ENCODE results near the gene SUMO2. TPM values are rescaled to one million over a fixed set of nuclear protein-coding genes. Genes with fewer than 3 reads are reported as not detected.

The SUMO2 gene
- total RNA-seq, 1 experiment from 2014 or later = 859 TPM

DNA sequence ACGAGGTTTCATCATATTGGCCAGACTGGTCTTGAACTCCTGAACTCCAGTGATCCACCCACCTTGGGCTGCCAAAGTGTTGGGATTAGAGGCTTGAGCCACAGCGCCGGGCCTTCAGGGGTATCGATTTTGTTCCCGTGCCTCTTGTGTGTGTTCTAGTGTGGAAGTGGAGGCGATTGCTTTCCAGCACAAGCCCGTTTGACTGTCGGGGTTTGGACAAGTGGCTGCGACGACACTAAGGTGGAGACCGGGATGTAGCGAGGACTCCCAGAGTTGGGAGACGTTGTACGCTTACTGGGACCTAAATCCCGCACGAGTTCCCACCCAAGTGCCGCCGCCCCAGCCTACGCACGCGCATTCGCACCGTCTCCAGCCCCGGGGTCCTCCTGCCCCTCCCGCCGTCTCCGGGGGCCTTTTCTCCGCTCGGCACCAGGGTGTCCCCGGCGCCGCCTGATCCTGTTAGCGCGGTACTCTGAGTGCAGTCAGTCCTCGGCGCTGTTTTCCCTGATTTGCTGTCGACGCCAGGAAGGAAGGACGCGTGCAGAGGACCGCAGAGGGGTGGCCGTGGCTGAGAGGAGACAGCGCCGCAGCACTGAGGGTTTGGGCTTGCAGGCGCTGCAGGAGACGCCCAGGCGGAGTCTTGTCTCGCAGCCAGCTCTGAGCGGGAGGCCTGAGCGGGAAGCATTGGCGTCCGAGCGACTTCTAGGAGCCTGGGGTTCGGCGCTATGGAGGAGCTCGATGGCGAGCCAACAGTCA is 22.5 kb upstream of the SUMO2 start, which contains the start of gene NUP85:
Gene NUP85 (plus strand): TSS at position 643 of the 756 bp plus-strand sequence. CDS start 83 bp downstream, at position 726.
- DNase-seq (ENCODE audit: low read depth, low spot score) = peak; percentile 96
- POLR2A ChIA-PET = interaction anchor here (0.6 to 2.2 kb wide), 15 partner anchors 11 to 221 kb away, joined by 3 to 8 read pairs (median 3); partner anchors contain the start of genes ARMC7, GRB2, JPT1 and SUMO2
- Histone ChIP-seq H3K4me1 (ENCODE audit: control insufficient read depth in 1 of 2, insufficient read depth in 2 of 2, low read length in 2 of 2) (peaks cover 11 to 27% of the 10 kb centered on the region in 2 experiments), H3K9ac (ENCODE audit: low read length) (peak within 1 kb of the TSS; percentile 95), H3K9me2 (ENCODE audit: insufficient read depth) (no peaks in the 10 kb centered on the region), H4K20me1 (ENCODE audit: insufficient read depth) (no peaks in the 10 kb centered on the region), H2AFZ (ENCODE audit: low read depth, low read length, poor library complexity, severe bottlenecking) (peak within 1 kb of the TSS; percentile 63), H3K27me3 (ENCODE audit: insufficient read depth, low read length) (no peaks in the 10 kb centered on the region), H3K79me2 (ENCODE audit: insufficient read depth, low read length) (peaks cover 56% of the 10 kb centered on the region), H3K27ac (ENCODE audit: low read depth, low read length) (peak within 1 kb of the TSS; percentile 85), H3K36me3 (ENCODE audit: control insufficient read depth in 1 of 2, insufficient read depth in 2 of 2, low read length in 2 of 2) (peaks cover 12 to 13% of the 10 kb centered on the region in 2 experiments; a peak in 3 of 4 replicates), H3K9me3 (ENCODE audit: control insufficient read depth in 1 of 2, insufficient read depth in 1 of 2, low read depth in 1 of 2, low read length in 2 of 2) (no peaks in the 10 kb centered on the region), H3K4me2 (ENCODE audit: low read length) (peak within 1 kb of the TSS; percentile 76), H3K4me3 (replicated peaks in 1 of 2; ENCODE audit: low read depth in 1 of 2, low read length in 2 of 2) (peak within 1 kb of the TSS; percentile 75 to 85)
- peak; percentile 87 for ATAC-seq
- no TSS peak for BruUV-seq (replicated peaks)
- intact Hi-C loops (cut with micrococcal nuclease) = loop anchor here (1.0 to 2.0 kb wide), 2 partner anchors 56 to 170 kb away; partner anchors contain the start of genes GGA3 and MRPS7
- RAD21 ChIA-PET (ENCODE audit: low non-redundant PET in 1 of 2, low total read pairs in 2 of 2, uncharacterized antibody in 2 of 2, unreplicated experiment in 2 of 2) = no interaction called here
- CTCF ChIA-PET = interaction anchor here (0.7 to 1.8 kb wide), 4 partner anchors 35 to 207 kb away, joined by 3 to 4 read pairs (median 4); no protein-coding TSS in a partner anchor
- TF ChIP-seq POLR2AphosphoS5 (IDR thresholded peaks at IDR 0.05; ENCODE audit: low read depth, low read length) = peak; percentile 90
- no peak for TF ChIP-seq TCF7L2 (IDR thresholded peaks at IDR 0.05; ENCODE audit: borderline replicate concordance, extremely low read depth, insufficient read depth, insufficient read length)
- no peak for TF ChIP-seq RAD21 (IDR thresholded peaks at IDR 0.05; ENCODE audit: low read depth)
- TF ChIP-seq, protein P1, sequence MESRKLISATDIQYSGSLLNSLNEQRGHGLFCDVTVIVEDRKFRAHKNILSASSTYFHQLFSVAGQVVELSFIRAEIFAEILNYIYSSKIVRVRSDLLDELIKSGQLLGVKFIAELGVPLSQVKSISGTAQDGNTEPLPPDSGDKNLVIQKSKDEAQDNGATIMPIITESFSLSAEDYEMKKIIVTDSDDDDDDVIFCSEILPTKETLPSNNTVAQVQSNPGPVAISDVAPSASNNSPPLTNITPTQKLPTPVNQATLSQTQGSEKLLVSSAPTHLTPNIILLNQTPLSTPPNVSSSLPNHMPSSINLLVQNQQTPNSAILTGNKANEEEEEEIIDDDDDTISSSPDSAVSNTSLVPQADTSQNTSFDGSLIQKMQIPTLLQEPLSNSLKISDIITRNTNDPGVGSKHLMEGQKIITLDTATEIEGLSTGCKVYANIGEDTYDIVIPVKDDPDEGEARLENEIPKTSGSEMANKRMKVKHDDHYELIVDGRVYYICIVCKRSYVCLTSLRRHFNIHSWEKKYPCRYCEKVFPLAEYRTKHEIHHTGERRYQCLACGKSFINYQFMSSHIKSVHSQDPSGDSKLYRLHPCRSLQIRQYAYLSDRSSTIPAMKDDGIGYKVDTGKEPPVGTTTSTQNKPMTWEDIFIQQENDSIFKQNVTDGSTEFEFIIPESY (IDR thresholded peaks at IDR 0.05; ENCODE audit: extremely low read depth, insufficient replicate concordance, low read length) = peak; percentile 4
- no peak for TF ChIP-seq SRF (IDR thresholded peaks at IDR 0.05; ENCODE audit: low read depth)
- TF ChIP-seq JUND (IDR thresholded peaks at IDR 0.05) = no peak
- no peak for TF ChIP-seq EZH2 (IDR thresholded peaks at IDR 0.05)
- TF ChIP-seq, protein P2, sequence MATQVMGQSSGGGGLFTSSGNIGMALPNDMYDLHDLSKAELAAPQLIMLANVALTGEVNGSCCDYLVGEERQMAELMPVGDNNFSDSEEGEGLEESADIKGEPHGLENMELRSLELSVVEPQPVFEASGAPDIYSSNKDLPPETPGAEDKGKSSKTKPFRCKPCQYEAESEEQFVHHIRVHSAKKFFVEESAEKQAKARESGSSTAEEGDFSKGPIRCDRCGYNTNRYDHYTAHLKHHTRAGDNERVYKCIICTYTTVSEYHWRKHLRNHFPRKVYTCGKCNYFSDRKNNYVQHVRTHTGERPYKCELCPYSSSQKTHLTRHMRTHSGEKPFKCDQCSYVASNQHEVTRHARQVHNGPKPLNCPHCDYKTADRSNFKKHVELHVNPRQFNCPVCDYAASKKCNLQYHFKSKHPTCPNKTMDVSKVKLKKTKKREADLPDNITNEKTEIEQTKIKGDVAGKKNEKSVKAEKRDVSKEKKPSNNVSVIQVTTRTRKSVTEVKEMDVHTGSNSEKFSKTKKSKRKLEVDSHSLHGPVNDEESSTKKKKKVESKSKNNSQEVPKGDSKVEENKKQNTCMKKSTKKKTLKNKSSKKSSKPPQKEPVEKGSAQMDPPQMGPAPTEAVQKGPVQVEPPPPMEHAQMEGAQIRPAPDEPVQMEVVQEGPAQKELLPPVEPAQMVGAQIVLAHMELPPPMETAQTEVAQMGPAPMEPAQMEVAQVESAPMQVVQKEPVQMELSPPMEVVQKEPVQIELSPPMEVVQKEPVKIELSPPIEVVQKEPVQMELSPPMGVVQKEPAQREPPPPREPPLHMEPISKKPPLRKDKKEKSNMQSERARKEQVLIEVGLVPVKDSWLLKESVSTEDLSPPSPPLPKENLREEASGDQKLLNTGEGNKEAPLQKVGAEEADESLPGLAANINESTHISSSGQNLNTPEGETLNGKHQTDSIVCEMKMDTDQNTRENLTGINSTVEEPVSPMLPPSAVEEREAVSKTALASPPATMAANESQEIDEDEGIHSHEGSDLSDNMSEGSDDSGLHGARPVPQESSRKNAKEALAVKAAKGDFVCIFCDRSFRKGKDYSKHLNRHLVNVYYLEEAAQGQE (IDR thresholded peaks at IDR 0.05; ENCODE audit: low read depth) = no peak
- TF ChIP-seq ZFX (IDR thresholded peaks at IDR 0.05) = peak; percentile 76; the same call in 1 of the 2 replicates
- peak; percentile 89 for TF ChIP-seq SIN3A (IDR thresholded peaks at IDR 0.05; ENCODE audit: low read depth)
- 0 out of 2 replicates have a peak, but pooled peaks have one; percentile 42 for TF ChIP-seq CEBPB (IDR thresholded peaks at IDR 0.05; ENCODE audit: low read depth)
- no peak for TF ChIP-seq FOSL1 (IDR thresholded peaks at IDR 0.05; ENCODE audit: low read depth)
- TF ChIP-seq YY1 (IDR thresholded peaks at IDR 0.05; ENCODE audit: extremely low read depth, insufficient replicate concordance, low read depth, low read length) = peak; percentile 39
- peak; percentile 87 for TF ChIP-seq SP1 (IDR thresholded peaks at IDR 0.05; ENCODE audit: low read depth)
- no peak for TF ChIP-seq ZNF274 (IDR thresholded peaks at IDR 0.05; ENCODE audit: low read depth, low read length)
- TF ChIP-seq, protein P3, sequence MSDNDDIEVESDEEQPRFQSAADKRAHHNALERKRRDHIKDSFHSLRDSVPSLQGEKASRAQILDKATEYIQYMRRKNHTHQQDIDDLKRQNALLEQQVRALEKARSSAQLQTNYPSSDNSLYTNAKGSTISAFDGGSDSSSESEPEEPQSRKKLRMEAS (IDR thresholded peaks at IDR 0.05) = peak; percentile 88
- peak; percentile 70 for TF ChIP-seq EGR1 (IDR thresholded peaks at IDR 0.05; ENCODE audit: low read depth)
- TF ChIP-seq CBX3 (IDR thresholded peaks at IDR 0.05; ENCODE audit: low read depth) = no peak; the same call in 1 of the 2 replicates
- TF ChIP-seq, protein P4, sequence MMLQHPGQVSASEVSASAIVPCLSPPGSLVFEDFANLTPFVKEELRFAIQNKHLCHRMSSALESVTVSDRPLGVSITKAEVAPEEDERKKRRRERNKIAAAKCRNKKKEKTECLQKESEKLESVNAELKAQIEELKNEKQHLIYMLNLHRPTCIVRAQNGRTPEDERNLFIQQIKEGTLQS (IDR thresholded peaks at IDR 0.05) = no peak

Data from HCT116 (cell line).